ENCODE data around the gene FAM193A. TPM values are rescaled to one million over a fixed set of nuclear protein-coding genes. Genes with fewer than 3 reads are reported as not detected.

FAM193A gene
- polyA plus RNA-seq, 1 of the 3 experiments (the other 2 are of a cell fraction): 9.2 TPM

DNA sequence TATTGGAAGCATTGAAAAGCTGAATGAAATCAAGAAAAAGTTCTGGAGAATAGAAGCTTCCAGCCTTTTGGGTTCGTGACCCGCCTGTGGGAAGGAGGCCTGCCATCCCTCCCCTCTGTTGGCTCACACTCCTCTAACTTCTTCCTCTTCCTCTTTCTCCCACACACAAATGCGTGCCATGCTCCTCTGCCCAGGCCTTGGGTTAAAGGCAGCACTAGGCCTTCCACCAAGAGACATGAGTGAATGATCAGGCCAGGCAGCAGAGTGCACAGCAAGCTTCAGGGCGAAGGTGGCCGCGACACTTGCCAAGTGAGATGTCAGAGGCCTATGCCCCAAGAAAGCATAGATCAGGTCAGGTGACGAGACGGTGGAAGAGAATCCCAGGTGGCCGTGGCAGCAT, 38.4 kb downstream of the FAM193A start (continued):
- TF ChIP-seq RFX5 (IDR thresholded peaks at IDR 0.05; ENCODE audit: low read length) (no peak), YY1 (IDR thresholded peaks at IDR 0.05; ENCODE audit: low read depth) (no peak)
- TF ChIP-seq, protein P1, sequence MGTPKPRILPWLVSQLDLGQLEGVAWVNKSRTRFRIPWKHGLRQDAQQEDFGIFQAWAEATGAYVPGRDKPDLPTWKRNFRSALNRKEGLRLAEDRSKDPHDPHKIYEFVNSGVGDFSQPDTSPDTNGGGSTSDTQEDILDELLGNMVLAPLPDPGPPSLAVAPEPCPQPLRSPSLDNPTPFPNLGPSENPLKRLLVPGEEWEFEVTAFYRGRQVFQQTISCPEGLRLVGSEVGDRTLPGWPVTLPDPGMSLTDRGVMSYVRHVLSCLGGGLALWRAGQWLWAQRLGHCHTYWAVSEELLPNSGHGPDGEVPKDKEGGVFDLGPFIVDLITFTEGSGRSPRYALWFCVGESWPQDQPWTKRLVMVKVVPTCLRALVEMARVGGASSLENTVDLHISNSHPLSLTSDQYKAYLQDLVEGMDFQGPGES (IDR thresholded peaks at IDR 0.05; ENCODE audit: low read depth, low read length): no peak

DNA sequence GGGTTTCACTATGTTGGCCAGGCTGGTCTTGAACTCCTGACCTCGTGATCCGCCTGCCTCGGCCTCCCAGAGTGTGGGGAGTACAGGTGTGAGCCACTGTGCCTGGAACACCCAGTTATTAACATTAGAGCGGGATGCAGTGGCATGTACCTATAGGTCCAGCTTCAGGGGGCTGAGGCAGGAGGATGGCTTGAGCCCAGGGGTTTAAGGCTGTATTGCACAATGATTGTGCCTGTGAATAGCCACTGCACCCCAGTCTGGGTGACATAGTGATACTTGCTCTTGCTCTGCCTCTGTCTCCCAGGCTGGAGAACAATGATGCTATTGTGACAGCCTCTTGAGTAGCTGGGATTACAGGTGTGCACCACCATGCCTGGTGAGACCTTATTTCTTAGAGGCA, 39.8 kb downstream of the FAM193A start:
- POLR2A ChIA-PET: no interaction called here
- 98% methylated on average over 4 of the region's 4 CpGs for WGBS (ENCODE audit: low lambda C conversion rate)
- peaks cover 96% of the 10 kb centered on the region for H4K20me1 ChIP-seq (ENCODE audit: insufficient read depth)

DNA sequence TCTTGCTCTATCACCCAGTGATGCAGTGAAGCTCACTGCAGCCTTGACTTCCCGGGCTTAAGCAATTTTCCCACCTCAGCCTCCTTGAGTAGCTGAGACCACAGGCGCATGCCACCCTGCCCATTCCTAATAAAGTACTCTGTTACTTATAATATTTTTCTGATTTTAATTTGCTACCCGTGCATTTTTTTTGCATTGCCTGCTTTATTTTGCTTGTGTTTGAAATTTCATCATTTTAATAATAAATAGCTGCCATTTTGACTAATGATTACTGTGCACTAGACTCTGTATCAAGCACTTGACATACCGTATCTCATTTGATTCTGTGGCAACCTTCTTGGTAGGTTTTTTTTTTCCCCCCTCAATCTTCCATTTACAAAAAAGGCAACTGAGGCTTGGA, 41.7 kb downstream of the FAM193A start:
- H3K79me2 ChIP-seq (ENCODE audit: insufficient read depth): peaks cover 100% of the 10 kb centered on the region
- no peak overlapping the region for H2AFZ ChIP-seq (ENCODE audit: low read depth)
- peaks cover 96% of the 10 kb centered on the region for H4K20me1 ChIP-seq (ENCODE audit: insufficient read depth)
- H3K27me3 ChIP-seq (ENCODE audit: insufficient read depth): no peaks in the 10 kb centered on the region
- H3K9me3 ChIP-seq: no peaks in the 10 kb centered on the region; the same call in 1 of the 2 replicates
- no peak overlapping the region for H3K9ac ChIP-seq
- no peak overlapping the region for H3K4me3 ChIP-seq (ENCODE audit: low read depth in 2 of 2, low read length in 1 of 2)
- no peak for DNase-seq
- H3K27ac ChIP-seq (ENCODE audit: low read depth in 2 of 2, low read length in 1 of 2): no peak overlapping the region
- no peak for TF ChIP-seq RAD21 (IDR thresholded peaks at IDR 0.05; ENCODE audit: low read length)
- ChIA-PET POLR2A (no interaction called here), CTCF (interaction anchor here (1.4 kb wide), 1 partner anchor 11 kb away, joined by 5 read pairs; no protein-coding TSS in a partner anchor)
- H3K4me1 ChIP-seq (ENCODE audit: control insufficient read depth in 1 of 2, insufficient read depth in 2 of 2, low read depth in 1 of 2, low read length in 1 of 2): peaks cover 0 to 8% of the 10 kb centered on the region in 2 experiments; a peak in 1 of 4 replicates
- H3F3A ChIP-seq (replicated peaks; ENCODE audit: insufficient read depth): no peaks in the 10 kb centered on the region
- H3K9me2 ChIP-seq: no peaks in the 10 kb centered on the region
- WGBS (ENCODE audit: low lambda C conversion rate): 96% methylated on average over 4 of the region's 4 CpGs
- H3K36me3 ChIP-seq (replicated peaks in 1 of 2; ENCODE audit: control insufficient read depth in 1 of 2, insufficient read depth in 2 of 2, low read length in 1 of 2): peaks cover 0 to 8% of the 10 kb centered on the region in 2 experiments
- no peak overlapping the region for H3K4me2 ChIP-seq

More for the DNA sequence above, 39.8 kb downstream of the FAM193A start:
- Histone ChIP-seq H3K4me1 (ENCODE audit: control insufficient read depth in 1 of 2, insufficient read depth in 2 of 2, low read depth in 1 of 2, low read length in 1 of 2) (peaks cover 0 to 6% of the 10 kb centered on the region in 2 experiments; a peak in 1 of 4 replicates), H3K27ac (ENCODE audit: low read depth in 2 of 2, low read length in 1 of 2) (no peak overlapping the region), H3K79me2 (ENCODE audit: insufficient read depth) (peaks cover 100% of the 10 kb centered on the region), H3K4me3 (ENCODE audit: low read depth in 2 of 2, low read length in 1 of 2) (no peak overlapping the region), H3K9ac (no peak overlapping the region), H3F3A (replicated peaks; ENCODE audit: insufficient read depth) (no peaks in the 10 kb centered on the region), H3K27me3 (ENCODE audit: insufficient read depth) (no peaks in the 10 kb centered on the region), H3K4me2 (no peak overlapping the region), H3K9me3 (no peaks in the 10 kb centered on the region; the same call in 1 of the 2 replicates), H3K9me2 (no peaks in the 10 kb centered on the region), H2AFZ (ENCODE audit: low read depth) (no peak overlapping the region), H3K36me3 (replicated peaks in 1 of 2; ENCODE audit: control insufficient read depth in 1 of 2, insufficient read depth in 2 of 2, low read length in 1 of 2) (peaks cover 0 to 8% of the 10 kb centered on the region in 2 experiments)
- no peak for TF ChIP-seq TCF12 (IDR thresholded peaks at IDR 0.05)
- TF ChIP-seq TEAD4 (IDR thresholded peaks at IDR 0.05; ENCODE audit: borderline replicate concordance, insufficient read depth): no peak
- TF ChIP-seq, protein P2, sequence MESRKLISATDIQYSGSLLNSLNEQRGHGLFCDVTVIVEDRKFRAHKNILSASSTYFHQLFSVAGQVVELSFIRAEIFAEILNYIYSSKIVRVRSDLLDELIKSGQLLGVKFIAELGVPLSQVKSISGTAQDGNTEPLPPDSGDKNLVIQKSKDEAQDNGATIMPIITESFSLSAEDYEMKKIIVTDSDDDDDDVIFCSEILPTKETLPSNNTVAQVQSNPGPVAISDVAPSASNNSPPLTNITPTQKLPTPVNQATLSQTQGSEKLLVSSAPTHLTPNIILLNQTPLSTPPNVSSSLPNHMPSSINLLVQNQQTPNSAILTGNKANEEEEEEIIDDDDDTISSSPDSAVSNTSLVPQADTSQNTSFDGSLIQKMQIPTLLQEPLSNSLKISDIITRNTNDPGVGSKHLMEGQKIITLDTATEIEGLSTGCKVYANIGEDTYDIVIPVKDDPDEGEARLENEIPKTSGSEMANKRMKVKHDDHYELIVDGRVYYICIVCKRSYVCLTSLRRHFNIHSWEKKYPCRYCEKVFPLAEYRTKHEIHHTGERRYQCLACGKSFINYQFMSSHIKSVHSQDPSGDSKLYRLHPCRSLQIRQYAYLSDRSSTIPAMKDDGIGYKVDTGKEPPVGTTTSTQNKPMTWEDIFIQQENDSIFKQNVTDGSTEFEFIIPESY (IDR thresholded peaks at IDR 0.05; ENCODE audit: borderline replicate concordance, low read depth): no peak
- TF ChIP-seq EP300 (IDR thresholded peaks at IDR 0.05; ENCODE audit: borderline replicate concordance in 1 of 2, low read depth in 1 of 2, low read length in 1 of 2): no peak
- no peak for TF ChIP-seq POLR2AphosphoS5 (IDR thresholded peaks at IDR 0.05; ENCODE audit: low read depth, low read length)
- TF ChIP-seq FOSL2 (IDR thresholded peaks at IDR 0.05; ENCODE audit: borderline replicate concordance, low read depth): no peak
- no peak for TF ChIP-seq RCOR1 (IDR thresholded peaks at IDR 0.05; ENCODE audit: low read length)
- TF ChIP-seq SMC3 (IDR thresholded peaks at IDR 0.05; ENCODE audit: low read depth, low read length): no peak
- TF ChIP-seq RXRA (IDR thresholded peaks at IDR 0.05; ENCODE audit: borderline replicate concordance, low read depth): no peak
- TF ChIP-seq SIN3A (IDR thresholded peaks at IDR 0.05; ENCODE audit: borderline replicate concordance, low read depth, low read length): no peak
- TF ChIP-seq MEF2A (IDR thresholded peaks at IDR 0.05; ENCODE audit: borderline replicate concordance, low read depth): no peak
- TF ChIP-seq MXI1 (IDR thresholded peaks at IDR 0.05; ENCODE audit: low read depth, low read length): no peak
- DNase-seq: no peak
- CTCF ChIA-PET: no interaction called here

Measured in SK-N-SH (cell line).